ENCODE measurements around the gene DRGX. TPM values are rescaled to one million over a fixed set of nuclear protein-coding genes. Genes with fewer than 3 reads are reported as not detected.

The DRGX gene
- total and polyA plus RNA-seq, 2 experiments from 2014 or later: not detected

DNA sequence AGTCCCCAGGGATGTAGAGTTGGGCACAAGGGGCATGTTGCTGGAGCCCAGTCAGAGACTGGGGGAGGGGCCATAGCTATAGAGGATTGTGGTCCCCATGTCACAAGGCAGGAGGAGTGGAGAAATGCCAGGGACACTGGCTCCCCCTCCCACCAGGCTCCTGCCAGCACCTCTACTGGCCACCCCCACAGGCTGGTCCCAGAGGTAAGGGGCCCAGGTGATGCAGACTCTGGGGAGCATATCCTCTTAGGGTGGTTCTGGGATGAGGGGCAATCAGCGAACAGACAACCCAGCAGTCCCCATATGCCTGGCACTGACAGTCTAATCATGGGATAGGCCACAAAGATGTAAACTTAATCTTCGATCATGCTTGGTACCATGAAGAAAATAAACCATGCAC is 75.7 kb downstream of the DRGX start:
- DNase-seq (ENCODE audit: low spot score): no peak
- Histone ChIP-seq H3K4me1 (ENCODE audit: insufficient read depth) (no peaks in the 10 kb centered on the region), H3K4me2 (no peak overlapping the region), H3K36me3 (replicated peaks; ENCODE audit: insufficient read depth, low read depth) (no peaks in the 10 kb centered on the region), H3K4me3 (no peak overlapping the region), H3K79me2 (no peaks in the 10 kb centered on the region), H4K20me1 (ENCODE audit: insufficient read depth, poor library complexity, severe bottlenecking) (no peaks in the 10 kb centered on the region), H3K27me3 (no peaks in the 10 kb centered on the region), H3K27ac (no peak overlapping the region), H3K9me3 (ENCODE audit: low read depth) (no peaks in the 10 kb centered on the region), H2AFZ (no peak overlapping the region), H3K9me2 (replicated peaks; ENCODE audit: insufficient read depth) (no peaks in the 10 kb centered on the region)
- WGBS (ENCODE audit: low lambda C conversion rate, missing lambda C conversion rate): 95% methylated on average over 2 of the region's 2 CpGs
- TF ChIP-seq EZH2 (IDR thresholded peaks at IDR 0.05; ENCODE audit: borderline replicate concordance): no peak
- no peak for TF ChIP-seq EZH2phosphoT487 (IDR thresholded peaks at IDR 0.05; ENCODE audit: low read depth, severe bottlenecking, unreplicated experiment)
- TF ChIP-seq CTCF (IDR thresholded peaks at IDR 0.05; ENCODE audit: poor library complexity): no peak

GRCh38 chr10:49319206-49319605 is 76.7 kb downstream of the DRGX start:
- no peaks in the 10 kb centered on the region for H3K79me2 ChIP-seq
- TF ChIP-seq EZH2phosphoT487 (IDR thresholded peaks at IDR 0.05; ENCODE audit: low read depth, severe bottlenecking, unreplicated experiment) (no peak), CTCF (IDR thresholded peaks at IDR 0.05; ENCODE audit: poor library complexity) (no peak), EZH2 (IDR thresholded peaks at IDR 0.05; ENCODE audit: borderline replicate concordance) (no peak)
- H2AFZ ChIP-seq: no peak overlapping the region
- H4K20me1 ChIP-seq (ENCODE audit: insufficient read depth, poor library complexity, severe bottlenecking): no peaks in the 10 kb centered on the region
- no peaks in the 10 kb centered on the region for H3K9me3 ChIP-seq (ENCODE audit: low read depth)
- no peaks in the 10 kb centered on the region for H3K4me1 ChIP-seq (ENCODE audit: insufficient read depth)
- H3K4me2 ChIP-seq: no peak overlapping the region
- H3K4me3 ChIP-seq: no peak overlapping the region
- DNase-seq (ENCODE audit: low spot score): no peak
- WGBS (ENCODE audit: low lambda C conversion rate, missing lambda C conversion rate): 89% methylated on average over 1 of the region's 1 CpG
- no peaks in the 10 kb centered on the region for H3K36me3 ChIP-seq (replicated peaks; ENCODE audit: insufficient read depth, low read depth)
- no peaks in the 10 kb centered on the region for H3K9me2 ChIP-seq (replicated peaks; ENCODE audit: insufficient read depth)
- H3K27me3 ChIP-seq: no peaks in the 10 kb centered on the region
- no peak overlapping the region for H3K27ac ChIP-seq

DNA sequence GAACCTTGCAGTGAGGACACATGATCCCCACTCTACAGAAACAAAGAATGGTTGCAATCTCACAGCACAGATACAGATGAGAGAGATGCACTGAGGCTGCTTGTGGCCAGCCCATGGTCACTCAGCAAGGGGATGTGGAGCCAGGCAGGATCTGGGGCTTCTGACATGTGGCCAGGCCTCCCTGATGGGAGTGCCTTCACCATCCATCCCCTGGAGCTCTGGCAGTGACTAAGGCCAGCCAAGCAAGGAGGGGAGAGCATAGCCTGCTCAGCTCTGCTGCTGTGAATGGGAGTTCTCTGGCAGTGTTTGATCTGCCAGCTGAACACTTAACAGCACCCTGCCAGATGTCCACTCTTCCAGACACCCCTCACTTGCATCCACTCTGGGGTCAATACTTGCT is 77.1 kb downstream of the DRGX start:
- no peaks in the 10 kb centered on the region for H3K36me3 ChIP-seq (replicated peaks; ENCODE audit: insufficient read depth, low read depth)

More for the DNA sequence above, 77.1 kb downstream of the DRGX start:
- no peaks in the 10 kb centered on the region for H4K20me1 ChIP-seq (ENCODE audit: insufficient read depth, poor library complexity, severe bottlenecking)
- H3K9me3 ChIP-seq (ENCODE audit: low read depth): no peaks in the 10 kb centered on the region
- no peak overlapping the region for H2AFZ ChIP-seq
- no peak for DNase-seq (ENCODE audit: low spot score)
- TF ChIP-seq EZH2phosphoT487 (IDR thresholded peaks at IDR 0.05; ENCODE audit: low read depth, severe bottlenecking, unreplicated experiment): no peak
- no peak for TF ChIP-seq EZH2 (IDR thresholded peaks at IDR 0.05; ENCODE audit: borderline replicate concordance)
- no peak for TF ChIP-seq CTCF (IDR thresholded peaks at IDR 0.05; ENCODE audit: poor library complexity)
- H3K27me3 ChIP-seq: no peaks in the 10 kb centered on the region
- no peak overlapping the region for H3K4me3 ChIP-seq
- no peak overlapping the region for H3K4me2 ChIP-seq
- H3K9me2 ChIP-seq (replicated peaks; ENCODE audit: insufficient read depth): no peaks in the 10 kb centered on the region
- no peaks in the 10 kb centered on the region for H3K79me2 ChIP-seq
- no peak overlapping the region for H3K27ac ChIP-seq
- no peaks in the 10 kb centered on the region for H3K4me1 ChIP-seq (ENCODE audit: insufficient read depth)
